NK-92 (cell line): ENCODE data around the gene PXK.
"Not testable (repeated sequence)": the region's sequence is repeated elsewhere in the genome, so short reads cannot be mapped to it uniquely, and the experiment has no call there.

Experiments used
- DNase-seq: peaks from one replicate; lab custom pipeline; 2025; ENCODE audit not compliant: unreplicated experiment; lab: John Stamatoyannopoulos, UW

PXK gene

DNA sequence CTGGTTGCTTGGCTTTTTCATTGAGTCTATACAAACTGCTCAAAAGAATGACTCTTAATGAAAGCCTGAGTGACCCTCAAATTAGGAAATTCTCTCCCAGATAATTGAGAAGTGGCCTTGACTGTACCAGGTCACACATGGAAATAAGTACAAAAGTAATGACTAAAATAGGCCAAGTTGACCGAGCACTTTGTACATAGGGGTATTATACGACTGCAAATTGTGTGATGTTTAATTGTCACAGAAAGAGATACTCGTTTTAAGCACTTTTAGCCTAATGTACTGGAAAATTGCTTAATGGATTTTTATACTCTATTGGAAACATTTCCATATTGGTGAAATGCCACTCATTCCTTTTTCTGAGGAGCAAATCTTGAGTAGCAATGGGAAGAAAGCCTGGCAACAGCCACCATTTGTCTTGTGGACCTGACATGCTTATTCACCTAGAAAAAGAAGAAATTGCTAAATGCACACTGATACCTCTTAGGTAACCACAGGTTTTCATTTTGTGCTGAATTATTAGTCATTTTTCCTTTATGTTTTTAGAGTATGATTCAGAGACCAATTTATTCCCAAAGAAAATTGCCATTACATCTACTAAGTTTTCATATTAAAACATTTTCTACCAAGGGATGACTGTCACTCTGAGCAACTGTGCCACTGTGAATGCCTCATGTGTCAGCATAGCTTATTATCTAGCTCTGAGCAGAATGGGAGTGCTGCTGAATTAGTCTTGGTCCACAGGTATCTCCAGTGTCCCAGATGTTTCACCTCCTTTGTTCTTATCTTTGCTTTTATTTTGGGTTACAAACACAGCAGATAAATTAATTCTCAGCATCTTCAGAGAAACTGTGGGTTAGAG is 8.9 kb upstream of the PXK start:
- DNase-seq: no peak

DNA sequence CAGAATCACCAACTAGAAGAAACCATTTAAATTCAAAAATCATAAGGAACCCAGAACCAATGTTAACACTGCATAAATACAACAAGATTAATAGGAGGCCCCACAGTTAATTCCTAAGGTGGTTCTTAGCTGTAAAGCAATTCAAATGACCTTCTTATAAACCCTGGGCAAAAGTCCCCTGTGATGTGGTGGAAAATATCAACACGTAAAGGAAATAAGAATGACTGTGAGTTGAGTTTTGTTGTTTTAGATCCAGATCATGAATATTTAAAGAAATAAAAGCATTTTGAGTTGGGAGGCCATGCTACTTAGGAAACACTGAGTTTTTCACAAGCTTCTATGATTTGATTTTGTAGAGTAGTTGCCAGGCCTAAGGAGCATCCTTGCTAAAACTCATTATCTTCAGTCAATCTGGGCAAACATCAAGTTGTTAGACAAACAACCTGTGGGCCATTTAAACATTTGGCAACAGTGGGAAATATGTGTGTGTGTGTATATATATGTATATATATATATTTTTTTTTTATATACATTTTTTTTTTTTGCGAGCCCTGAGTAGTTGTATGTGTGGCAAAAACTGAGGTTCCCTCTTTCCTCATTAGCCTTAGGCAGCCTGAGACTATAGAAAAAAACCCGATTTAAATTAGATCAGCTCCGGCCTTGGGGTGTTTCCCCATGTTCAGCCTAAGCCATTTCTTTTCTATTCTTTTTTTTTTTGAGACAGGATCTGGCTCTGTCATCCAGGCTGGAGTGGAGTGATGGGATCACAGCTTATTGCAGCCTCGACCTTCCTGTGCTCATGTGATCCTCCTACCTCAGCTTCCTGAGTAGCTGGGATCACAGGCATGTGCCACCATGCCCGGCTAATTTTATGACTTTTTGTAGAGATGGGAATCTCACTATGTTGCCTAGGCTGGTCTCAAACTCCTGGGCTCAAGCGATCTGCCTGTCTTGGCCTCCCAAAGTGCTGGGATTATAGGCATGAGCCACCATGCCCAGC is 8.0 kb upstream of the PXK start:
- no peak for DNase-seq

GRCh38 chr3:58325525-58325992 is 7.1 kb upstream of the PXK start:
- DNase-seq: no peak

GRCh38 chr3:58326267-58326900 is 6.3 kb upstream of the PXK start:
- no peak for DNase-seq

- no peak for DNase-seq
Observed at GRCh38 chr3:58329150-58329921, 3.4 kb upstream of the PXK start.

DNA sequence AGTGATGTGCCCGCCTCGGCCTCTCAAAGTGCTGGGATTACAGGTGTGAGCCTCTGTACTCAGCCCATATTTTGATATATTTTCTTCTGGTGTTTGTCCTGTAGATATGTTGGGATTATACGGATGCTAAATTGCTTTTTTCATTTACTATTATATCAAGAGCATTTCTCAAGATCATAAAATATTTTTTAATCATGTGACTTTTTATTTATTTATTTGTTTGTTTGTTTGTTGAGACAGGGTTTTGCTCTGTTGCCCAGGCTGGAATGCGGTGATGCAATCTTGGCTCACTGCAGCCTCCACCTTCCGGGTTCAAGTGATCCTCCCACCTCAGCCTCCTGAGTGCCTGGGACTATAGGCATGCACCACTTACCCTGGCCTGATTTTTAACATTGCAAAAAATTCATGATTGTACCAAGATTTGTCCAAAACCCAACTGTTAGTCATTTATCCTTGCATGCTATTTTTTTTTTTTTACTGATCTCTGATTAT is 2.7 kb upstream of the PXK start:
- DNase-seq: no peak

DNA sequence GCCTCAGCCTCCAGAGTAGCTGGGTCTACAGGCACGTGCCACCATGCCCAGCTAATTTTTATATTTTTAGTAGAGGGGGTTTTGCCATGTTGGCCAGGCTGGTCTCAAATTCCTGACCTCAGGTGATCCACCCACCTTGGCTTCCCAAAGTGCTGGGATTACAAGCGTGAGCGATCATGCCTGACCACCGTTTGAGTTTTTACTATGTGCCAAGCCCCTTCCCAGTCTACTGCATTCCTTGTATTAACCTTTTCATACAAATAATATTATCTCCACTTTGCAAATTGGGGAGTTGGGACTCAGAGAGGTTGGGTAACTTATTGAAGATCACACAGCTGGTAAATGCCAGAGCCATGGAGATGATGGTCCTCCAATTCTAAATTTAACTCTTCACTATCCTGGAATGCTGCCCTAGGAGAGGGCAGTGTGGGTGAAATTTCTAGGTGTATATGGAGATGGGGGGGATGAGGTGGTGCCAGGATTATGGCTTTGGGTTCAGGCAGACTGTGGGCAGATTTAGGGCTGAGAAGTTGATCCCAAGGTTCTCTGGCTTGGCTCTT is 1.0 kb upstream of the PXK start:
- DNase-seq: no peak

- no peak for DNase-seq
Observed at GRCh38 chr3:58333206-58334012, 717 bp downstream of the PXK start.

DNA sequence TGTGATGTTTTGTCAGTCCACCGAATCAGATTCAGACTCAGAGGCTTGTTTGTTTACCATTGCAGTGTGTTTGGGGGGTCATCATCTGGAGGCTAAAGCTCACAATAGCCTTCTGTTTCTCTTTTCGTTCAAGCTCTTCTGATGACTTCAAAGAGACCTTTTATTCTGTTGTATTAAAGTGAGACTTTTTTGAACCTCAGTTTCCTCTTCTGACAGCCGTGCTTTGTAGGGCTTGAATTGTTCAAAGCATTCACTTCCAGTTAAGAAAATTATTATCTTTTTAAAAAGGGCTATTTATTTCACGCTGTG is 1.3 kb downstream of the PXK start:
- no peak for DNase-seq

- DNase-seq: no peak
Observed at GRCh38 chr3:58334506-58334884, 1.8 kb downstream of the PXK start.

DNA sequence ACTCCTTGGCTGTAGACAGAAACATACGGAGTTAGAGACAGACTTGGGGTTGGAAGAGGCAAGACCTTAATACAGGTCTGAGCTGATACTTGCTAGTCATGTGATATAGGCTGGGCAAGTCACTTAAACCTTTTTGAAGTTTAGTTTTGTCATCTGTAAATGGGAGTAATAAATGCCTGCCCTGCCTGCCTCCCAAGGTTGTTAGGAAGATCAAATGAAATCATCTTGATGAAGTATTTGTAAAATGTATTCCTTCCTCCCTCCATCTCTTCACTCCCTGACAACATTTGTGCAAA is 2.9 kb downstream of the PXK start:
- DNase-seq: no peak

- no peak for DNase-seq
Observed at GRCh38 chr3:58336135-58336882, 3.6 kb downstream of the PXK start.

- DNase-seq: no peak
Observed at GRCh38 chr3:58337190-58337589, 4.5 kb downstream of the PXK start.

GRCh38 chr3:58339146-58339545 is 6.5 kb downstream of the PXK start:
- not testable (repeated sequence) for DNase-seq

DNA sequence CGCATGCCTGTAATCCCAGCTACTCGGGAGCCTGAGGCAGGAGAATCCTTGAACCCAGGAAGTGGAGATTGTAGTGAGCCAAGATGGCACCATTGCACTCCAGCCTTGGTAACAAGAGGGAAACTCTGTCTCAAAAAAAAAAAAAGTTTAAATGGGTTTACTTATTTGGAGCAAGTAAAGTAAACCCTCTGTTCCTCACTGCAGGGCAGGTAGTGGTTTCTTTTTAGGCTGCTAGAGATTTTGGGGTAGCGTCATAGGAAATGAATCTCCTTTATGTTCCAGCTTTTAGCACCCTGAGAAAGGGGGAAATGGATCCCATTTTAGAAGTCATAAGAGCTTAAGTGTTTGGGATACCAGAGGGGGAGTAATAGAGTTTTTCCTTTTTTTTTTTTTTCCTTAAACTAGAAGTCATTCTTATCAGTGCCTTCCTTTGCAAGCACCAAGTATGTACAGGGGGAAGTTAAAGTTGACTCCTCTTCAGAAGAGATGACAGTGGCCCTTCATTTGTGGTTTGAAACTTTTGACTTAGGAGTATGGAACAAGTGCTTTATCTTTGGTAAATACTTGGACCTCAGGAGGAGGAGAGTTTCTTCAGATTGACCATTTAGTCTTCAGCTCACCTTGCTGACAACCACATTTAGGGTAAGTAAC is 8.0 kb downstream of the PXK start:
- DNase-seq: no peak

DNA sequence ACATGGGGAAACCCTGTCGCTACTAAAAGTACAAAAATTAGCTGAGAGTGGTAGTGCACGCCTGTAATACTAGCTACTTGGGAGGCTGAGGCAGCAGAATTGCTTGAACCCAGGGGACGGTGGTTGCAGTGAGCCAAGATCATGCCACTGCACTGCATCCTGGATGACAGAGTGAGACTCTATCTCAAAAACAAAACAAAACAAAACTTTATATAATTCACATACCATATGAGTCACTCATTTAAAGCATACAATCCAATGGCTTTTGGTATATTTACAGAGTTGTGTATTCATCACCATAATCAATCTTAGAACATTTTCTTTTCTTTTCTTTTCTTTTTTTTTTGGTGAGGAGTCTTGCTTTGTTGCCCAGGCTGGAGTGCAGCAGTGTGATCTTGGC is 8.7 kb downstream of the PXK start:
- DNase-seq: no peak

DNA sequence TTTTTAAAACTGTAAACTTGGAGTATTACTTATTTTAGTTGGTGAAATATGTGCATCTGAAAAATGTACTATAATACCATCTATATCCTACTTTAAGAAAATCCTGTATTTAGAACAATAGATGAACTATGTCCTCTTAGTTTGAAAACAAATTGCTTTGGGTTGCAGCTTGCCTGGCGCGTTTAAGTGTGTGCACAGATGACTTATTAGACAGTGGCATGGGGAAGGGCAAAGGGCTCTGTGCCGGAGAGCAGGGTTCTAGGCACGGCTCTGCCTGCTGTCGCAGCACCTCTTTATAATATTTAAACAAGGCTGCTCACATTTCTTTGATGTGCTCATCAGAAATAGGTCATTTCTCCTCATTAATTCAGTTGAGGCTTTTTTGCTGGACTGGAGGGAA is 10.0 kb downstream of the PXK start:
- DNase-seq: no peak

DNA sequence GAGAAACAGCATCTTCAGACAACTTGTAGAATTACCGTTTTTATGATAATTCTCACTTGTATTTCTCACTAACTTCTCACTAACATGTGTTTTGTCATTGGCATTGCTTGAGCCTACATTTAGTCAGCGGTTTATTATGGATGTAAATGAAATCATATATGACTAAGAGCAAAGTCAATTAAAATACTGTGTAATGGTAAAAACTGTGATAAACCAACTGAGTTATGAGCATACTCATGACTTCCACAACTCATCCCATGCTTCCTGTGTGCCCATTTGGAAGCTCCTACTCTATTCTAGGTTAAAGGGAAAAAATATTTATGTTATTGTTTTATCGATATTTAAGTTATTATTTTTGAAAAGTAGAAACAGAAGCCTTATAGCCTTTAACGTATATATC is 12.8 kb downstream of the PXK start:
- no peak for DNase-seq
